HFF-Myc (cell line): Measurements from ENCODE around the gene MORC3.
A peak's percentile ranks its signal among the peaks of the same experiment; 100 is the strongest.
"Not testable (repeated sequence)": the region's sequence is repeated elsewhere in the genome, so short reads cannot be mapped to it uniquely, and the experiment has no call there.

Experiments used
- DNase-seq: peaks from one replicate; pipeline ENCODE4 v3.0.0-alpha.2; 2011; ENCODE audit warnings: low read depth; ENCODE audit errors: extremely low read depth
- H3K4me3 ChIP-seq: replicated peaks from 2 replicates; pipeline ENCODE4 v1.5.1; 2011; ENCODE audit warnings: low read depth, mild to moderate bottlenecking, control low read depth, low read length
- CTCF ChIP-seq: IDR thresholded peaks from 2 replicates; pipeline ENCODE4 v1.5.1; 2012; ENCODE audit warnings: mild to moderate bottlenecking, low read depth, low read length, control low read depth; ENCODE audit errors: missing control alignments

Gene MORC3, protein sequence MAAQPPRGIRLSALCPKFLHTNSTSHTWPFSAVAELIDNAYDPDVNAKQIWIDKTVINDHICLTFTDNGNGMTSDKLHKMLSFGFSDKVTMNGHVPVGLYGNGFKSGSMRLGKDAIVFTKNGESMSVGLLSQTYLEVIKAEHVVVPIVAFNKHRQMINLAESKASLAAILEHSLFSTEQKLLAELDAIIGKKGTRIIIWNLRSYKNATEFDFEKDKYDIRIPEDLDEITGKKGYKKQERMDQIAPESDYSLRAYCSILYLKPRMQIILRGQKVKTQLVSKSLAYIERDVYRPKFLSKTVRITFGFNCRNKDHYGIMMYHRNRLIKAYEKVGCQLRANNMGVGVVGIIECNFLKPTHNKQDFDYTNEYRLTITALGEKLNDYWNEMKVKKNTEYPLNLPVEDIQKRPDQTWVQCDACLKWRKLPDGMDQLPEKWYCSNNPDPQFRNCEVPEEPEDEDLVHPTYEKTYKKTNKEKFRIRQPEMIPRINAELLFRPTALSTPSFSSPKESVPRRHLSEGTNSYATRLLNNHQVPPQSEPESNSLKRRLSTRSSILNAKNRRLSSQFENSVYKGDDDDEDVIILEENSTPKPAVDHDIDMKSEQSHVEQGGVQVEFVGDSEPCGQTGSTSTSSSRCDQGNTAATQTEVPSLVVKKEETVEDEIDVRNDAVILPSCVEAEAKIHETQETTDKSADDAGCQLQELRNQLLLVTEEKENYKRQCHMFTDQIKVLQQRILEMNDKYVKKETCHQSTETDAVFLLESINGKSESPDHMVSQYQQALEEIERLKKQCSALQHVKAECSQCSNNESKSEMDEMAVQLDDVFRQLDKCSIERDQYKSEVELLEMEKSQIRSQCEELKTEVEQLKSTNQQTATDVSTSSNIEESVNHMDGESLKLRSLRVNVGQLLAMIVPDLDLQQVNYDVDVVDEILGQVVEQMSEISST

GRCh38 chr21:36319767-36320420 lies at the start of gene MORC3:
MORC3 (plus strand) TSS chr21:36320197; CDS start chr21:36320265, 68 bp downstream.
- TF ChIP-seq CTCF, result no peak
- H3K4me3 ChIP-seq, result peak within 1 kb of the TSS; percentile 82
- peak; percentile 98 for DNase-seq

DNA sequence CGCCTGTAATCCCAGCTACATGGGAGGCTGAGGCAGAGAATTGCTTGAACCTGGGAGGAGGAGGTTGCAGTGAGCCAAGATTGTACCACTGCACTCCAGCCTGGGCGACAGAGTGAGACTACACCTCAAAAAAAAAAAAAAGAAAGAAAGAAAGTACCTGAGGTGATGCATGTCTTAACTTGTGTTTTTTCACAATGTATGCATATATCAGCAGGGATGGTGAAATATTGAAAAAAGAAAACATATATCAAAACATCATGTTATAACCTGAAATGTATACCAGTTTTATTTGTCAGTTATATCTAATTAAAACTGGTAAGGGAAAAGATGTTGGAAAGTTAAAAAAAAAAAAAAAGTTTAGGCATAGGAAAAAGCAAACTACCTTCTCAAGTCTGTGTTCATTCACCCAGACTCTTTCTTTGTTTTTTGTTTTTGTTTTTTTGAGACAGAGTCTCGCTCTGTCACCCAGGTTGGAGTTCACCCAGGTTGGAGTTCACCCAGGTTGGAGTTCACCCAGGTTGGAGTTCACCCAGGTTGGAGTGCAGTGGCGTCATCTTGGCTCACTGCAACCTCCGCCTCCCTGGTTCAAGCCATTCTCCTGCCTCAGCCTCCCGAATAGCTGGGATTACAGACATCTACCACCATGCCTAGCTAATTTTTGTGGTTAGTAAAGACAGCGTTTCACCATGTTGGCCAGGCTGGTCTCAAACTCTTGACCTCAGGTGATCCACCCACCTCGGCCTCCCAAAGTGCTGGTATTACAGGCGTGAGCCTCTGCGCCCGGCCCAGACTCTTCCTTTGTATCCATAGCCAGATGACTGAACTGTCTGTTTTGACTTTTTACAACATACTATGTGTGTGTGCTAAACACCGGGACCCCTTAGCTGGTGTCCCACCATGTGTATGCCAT lies 49.0 kb upstream of the MORC3 start:
- H3K4me3 ChIP-seq, DNase-seq: not testable (repeated sequence)

GRCh38 chr21:36274128-36274527 lies 45.9 kb upstream of the MORC3 start:
- TF ChIP-seq CTCF, result no peak
- DNase-seq, result no peak
- no peak overlapping the region for H3K4me3 ChIP-seq

- TF ChIP-seq CTCF, result no peak
- no peak for DNase-seq
- H3K4me3 ChIP-seq, result no peak overlapping the region
Measured at GRCh38 chr21:36282568-36283230, 37.3 kb upstream of the MORC3 start.

- DNase-seq, H3K4me3 ChIP-seq: not testable (repeated sequence)
Measured at GRCh38 chr21:36283231-36283622, 36.8 kb upstream of the MORC3 start.

GRCh38 chr21:36288651-36289243 lies 31.2 kb upstream of the MORC3 start:
- DNase-seq, result no peak
- TF ChIP-seq CTCF, result no peak
- H3K4me3 ChIP-seq, result 0 out of 2 replicates have a peak overlapping the region, but pooled peaks have one; percentile 10
